Activated naive CD4-positive, alpha-beta T cell treated with anti-CD3 and anti-CD28 coated beads, Interleukin-2, amount 50 U/mL, for 16 hours (primary cell): ENCODE data around the gene HSF2.
"Not testable (repeated sequence)": the region's sequence is repeated elsewhere in the genome, so short reads cannot be mapped to it uniquely, and the experiment has no call there.

Experiments used
- DNase-seq: peaks from one replicate; pipeline ENCODE4 v3.0.0-alpha.2; 2020

The HSF2 gene

DNA sequence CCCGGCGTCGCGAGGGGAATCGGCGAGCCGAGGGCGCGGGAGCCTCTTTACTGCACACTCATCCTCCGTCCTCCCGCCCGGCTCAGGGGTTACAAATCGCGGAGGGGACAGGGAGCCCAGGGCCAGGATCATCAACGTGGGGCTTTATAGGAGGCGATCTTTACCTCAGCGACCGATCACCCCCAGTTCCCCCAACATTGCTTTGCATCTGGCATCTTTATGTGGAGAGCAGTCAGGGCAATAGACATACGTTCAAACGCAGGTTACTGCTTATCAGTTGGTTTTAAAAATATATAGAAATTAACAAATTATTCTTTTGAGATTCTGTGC is 634 bp downstream of the HSF2 start:
- no peak for DNase-seq

DNA sequence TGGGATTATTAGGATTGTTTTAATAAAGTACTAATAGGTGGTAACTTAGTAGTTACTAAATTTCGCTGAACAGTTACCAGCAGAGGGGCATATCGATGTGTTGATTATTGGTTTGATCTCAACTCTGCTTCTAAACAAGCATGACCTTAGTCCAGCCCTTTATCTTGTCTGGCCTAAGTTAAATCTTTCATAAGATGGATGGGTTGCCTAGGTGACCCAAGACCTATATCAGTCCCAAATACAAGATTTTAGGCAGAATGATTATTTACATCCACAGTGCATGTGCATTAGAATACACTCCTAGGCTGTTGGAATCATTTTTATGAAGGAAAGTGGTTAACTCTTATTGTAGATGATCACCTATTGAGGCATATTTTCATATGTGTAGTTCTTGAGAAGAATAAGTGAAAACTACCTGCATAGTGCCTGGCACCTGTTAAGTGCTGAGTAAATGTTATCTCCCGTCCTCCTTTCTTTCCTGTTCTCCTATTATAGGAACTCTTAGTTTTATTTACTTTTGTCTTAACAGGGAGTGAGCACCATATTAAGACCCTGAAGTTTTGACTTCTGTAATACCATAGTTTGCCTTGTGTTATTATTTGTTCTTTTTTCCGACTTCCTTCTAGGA is 1.1 kb downstream of the HSF2 start:
- DNase-seq, result no peak

DNA sequence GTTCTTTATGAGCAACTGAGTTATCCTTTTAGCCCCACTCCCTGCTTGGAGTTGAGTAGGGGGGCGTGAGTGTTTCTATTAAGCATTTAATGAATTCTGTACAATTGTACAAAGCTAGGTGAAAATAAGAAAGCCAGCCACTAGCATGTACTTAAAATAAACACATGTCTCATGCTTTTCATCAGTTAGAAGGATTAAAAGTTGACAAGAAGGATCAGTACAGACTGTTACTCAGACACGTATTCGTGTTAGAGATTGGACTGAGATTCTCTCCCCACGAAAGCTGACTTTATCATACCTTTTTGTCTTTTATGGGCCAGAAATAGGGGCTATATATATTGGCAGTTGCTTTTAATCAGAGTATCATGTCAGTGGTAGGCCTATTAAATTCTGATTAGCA is 1.7 kb downstream of the HSF2 start:
- no peak for DNase-seq

- DNase-seq, result no peak
Observed at GRCh38 chr6:122404444-122404843, 5.0 kb downstream of the HSF2 start.

- DNase-seq, result no peak
Observed at GRCh38 chr6:122405417-122405816, 6.0 kb downstream of the HSF2 start.

DNA sequence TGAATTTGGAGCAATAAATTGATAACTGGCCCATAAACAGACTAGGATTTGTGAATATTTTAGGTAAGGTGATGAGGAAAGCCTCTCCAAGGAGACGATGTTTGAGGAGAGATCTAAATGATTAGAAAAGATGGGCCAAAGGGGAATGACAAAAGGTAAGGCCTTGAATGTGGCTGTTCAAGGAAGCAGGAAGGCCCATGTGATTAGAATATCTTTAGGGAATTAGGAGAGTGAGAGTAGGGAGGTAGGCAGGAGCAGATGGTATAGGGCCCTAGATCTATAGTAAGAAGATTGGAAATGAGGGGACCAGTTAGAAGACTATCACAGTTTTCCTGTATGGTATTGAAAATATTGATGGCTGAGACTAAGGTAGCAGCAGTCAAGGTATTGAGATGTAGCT is 6.7 kb downstream of the HSF2 start:
- no peak for DNase-seq

DNA sequence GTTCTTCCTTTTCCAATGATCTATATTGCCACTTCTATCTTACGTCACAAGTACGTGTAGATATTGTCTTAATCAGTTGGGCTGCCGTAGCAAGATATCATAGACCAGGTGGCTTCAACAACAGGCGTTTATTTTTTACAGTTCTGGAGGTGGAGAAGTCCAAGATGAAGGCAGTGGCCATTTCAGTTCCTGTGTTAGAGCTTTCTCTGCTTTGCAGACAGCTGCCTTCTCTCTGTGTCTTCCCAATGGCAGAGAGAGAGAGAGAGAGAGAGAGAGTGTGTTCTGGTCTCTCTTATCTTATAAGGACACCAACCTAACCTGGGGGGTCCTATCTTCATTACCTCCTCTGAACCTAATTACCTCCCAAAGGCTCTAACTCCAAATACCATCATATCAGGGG is 8.3 kb downstream of the HSF2 start:
- DNase-seq, result no peak

- DNase-seq, result no peak
Observed at GRCh38 chr6:122408240-122408639, 8.8 kb downstream of the HSF2 start.

- no peak for DNase-seq
Observed at GRCh38 chr6:122408702-122409458, 9.4 kb downstream of the HSF2 start.

- no peak for DNase-seq
Observed at GRCh38 chr6:122412001-122412400, 12.5 kb downstream of the HSF2 start.

- DNase-seq, result no peak
Observed at GRCh38 chr6:122416825-122417224, 17.4 kb downstream of the HSF2 start.

DNA sequence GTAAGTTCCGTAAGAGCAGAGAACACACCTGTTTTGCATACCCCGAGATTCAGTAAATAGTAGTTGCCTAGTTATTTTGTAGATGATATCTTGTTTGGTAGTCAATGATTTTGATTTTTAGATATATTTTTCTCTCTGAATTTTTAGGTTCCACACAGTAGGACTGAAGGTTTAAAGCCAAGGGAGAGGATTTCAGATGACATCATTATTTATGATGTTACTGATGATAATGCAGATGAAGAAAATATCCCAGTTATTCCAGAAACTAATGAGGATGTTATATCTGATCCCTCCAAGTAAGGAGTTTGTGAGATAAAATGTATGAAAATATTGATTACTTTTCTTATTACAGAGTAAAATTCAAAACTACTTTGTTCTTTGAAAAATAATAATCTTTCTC is 22.6 kb downstream of the HSF2 start:
- DNase-seq, result no peak

DNA sequence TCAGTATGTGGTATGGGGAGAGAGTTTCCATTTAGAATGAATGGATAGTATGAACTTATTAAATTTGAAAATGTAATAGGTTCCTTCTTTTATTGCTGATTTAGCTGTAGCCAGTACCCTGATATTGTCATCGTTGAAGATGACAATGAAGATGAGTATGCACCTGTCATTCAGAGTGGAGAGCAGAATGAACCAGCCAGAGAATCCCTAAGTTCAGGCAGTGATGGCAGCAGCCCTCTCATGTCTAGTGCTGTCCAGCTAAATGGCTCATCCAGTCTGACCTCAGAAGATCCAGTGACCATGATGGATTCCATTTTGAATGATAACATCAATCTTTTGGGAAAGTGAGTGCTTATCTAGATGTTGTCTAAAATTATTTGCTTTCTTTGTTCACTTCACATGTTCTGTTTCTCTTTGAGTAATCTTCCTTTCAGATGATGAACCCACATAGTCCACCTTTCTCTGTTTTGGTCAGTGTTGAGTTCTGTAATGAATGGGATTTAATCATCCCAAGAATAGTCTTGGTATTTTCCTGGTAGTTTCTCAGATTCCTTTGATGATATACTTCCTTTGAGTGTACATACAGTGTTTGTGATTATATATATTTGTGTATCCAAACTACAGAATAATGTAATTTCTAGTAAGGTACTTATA is 23.3 kb downstream of the HSF2 start:
- DNase-seq, result no peak

GRCh38 chr6:122423734-122424133 is 24.3 kb downstream of the HSF2 start:
- DNase-seq, result no peak

GRCh38 chr6:122426597-122426996 is 27.1 kb downstream of the HSF2 start:
- DNase-seq, result no peak

- no peak for DNase-seq
Observed at GRCh38 chr6:122428781-122429180, 29.3 kb downstream of the HSF2 start.

GRCh38 chr6:122429323-122429722 is 29.9 kb downstream of the HSF2 start:
- no peak for DNase-seq

DNA sequence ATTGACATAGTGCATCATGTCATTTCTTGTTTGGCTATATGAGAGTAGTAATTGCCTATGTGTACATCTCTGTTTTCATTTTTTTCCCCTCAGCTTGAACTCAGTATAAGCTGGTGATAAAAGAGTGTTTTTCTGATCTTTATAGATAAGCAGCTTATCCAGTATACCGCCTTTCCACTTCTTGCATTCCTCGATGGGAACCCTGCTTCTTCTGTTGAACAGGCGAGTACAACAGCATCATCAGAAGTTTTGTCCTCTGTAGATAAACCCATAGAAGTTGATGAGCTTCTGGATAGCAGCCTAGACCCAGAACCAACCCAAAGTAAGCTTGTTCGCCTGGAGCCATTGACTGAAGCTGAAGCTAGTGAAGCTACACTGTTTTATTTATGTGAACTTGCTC is 32.3 kb downstream of the HSF2 start:
- no peak for DNase-seq

- no peak for DNase-seq
Observed at GRCh38 chr6:122432816-122433215, 33.4 kb downstream of the HSF2 start.

- DNase-seq, result no peak
Observed at GRCh38 chr6:122438975-122439374, 39.5 kb downstream of the HSF2 start.

- no peak for DNase-seq
Observed at GRCh38 chr6:122445274-122445673, 45.8 kb downstream of the HSF2 start.

GRCh38 chr6:122449069-122449468 is 49.6 kb downstream of the HSF2 start:
- DNase-seq, result no peak

- no peak for DNase-seq
Observed at GRCh38 chr6:122452509-122452908, 53.1 kb downstream of the HSF2 start.

- DNase-seq, result no peak
Observed at GRCh38 chr6:122454673-122455072, 55.2 kb downstream of the HSF2 start.

DNA sequence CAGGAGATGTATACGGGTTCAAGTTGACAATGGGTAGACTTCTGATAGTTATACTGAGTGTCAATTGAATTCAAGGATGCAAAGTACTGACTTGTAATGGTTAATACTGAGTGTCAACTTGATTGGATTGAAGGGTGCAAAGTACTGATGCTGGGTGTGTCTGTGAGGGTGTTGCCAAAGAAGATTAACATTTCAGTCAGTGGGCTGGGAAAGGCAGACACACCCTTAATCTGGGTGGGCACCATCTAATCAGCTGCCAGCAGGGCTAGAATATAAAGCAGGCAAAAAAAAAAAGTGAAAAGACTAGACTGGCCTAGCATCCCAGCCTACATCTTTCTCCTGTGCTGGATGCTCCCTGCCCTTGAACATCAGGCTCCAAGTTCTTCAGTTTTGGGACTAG is 55.7 kb downstream of the HSF2 start:
- not testable (repeated sequence) for DNase-seq
